Trophoblast cell (in vitro differentiated cells and primary cell): Measurements from ENCODE around the gene RETREG3.
A peak's percentile ranks its signal among the peaks of the same experiment; 100 is the strongest.
"Not testable (repeated sequence)": the region's sequence is repeated elsewhere in the genome, so short reads cannot be mapped to it uniquely, and the experiment has no call there.

Source experiments
- DNase-seq, 2 donors: peaks; one replicate each; pipeline ENCODE4 v3.0.0-alpha.2; 2016
- H2AFZ ChIP-seq: 2 replicates; pipeline ENCODE4 v1.6.1; 2013; ENCODE audit warnings: low read length, moderate library complexity, mild to moderate bottlenecking; ENCODE audit not compliant: insufficient read depth, poor library complexity
- H2AK5ac ChIP-seq: 2 replicates; pipeline ENCODE4 v1.6.1; 2013; ENCODE audit warnings: mild to moderate bottlenecking, low read length
- H2BK120ac ChIP-seq: 2 replicates; pipeline ENCODE4 v1.6.1; 2013; ENCODE audit warnings: low read length, mild to moderate bottlenecking, moderate library complexity; ENCODE audit not compliant: insufficient read depth, poor library complexity
- H2BK12ac ChIP-seq: 2 replicates; pipeline ENCODE4 v1.6.1; 2013; ENCODE audit warnings: mild to moderate bottlenecking, low read length, moderate library complexity
- H2BK5ac ChIP-seq: 2 replicates; pipeline ENCODE4 v1.6.1; 2013; ENCODE audit warnings: low read length, low read depth, moderate library complexity, mild to moderate bottlenecking; ENCODE audit not compliant: poor library complexity
- H3K14ac ChIP-seq: 2 replicates; pipeline ENCODE4 v1.6.1; 2013; ENCODE audit warnings: mild to moderate bottlenecking, low read length
- H3K18ac ChIP-seq: 2 replicates; pipeline ENCODE4 v1.6.1; 2013; ENCODE audit warnings: mild to moderate bottlenecking, low read length
- H3K23ac ChIP-seq: 2 replicates; pipeline ENCODE4 v1.6.1; 2013; ENCODE audit warnings: low read length
- H3K27ac ChIP-seq: 2 replicates; pipeline ENCODE4 v1.5.1; 2013; ENCODE audit warnings: low read depth, mild to moderate bottlenecking, inconsistent platforms, low read length, moderate library complexity
- H3K27me3 ChIP-seq: 2 replicates; pipeline ENCODE4 v1.6.1; 2013; ENCODE audit warnings: inconsistent platforms, mild to moderate bottlenecking, low read length, moderate library complexity; ENCODE audit not compliant: insufficient read depth
- H3K36me3 ChIP-seq, 2 experiments: 1 replicate in 1 of 2; 2 replicates in 1 of 2; pipeline ENCODE4 v1.6.1; 2013; ENCODE audit warnings: low read length in 2 of 2, mild to moderate bottlenecking in 2 of 2, moderate library complexity in 1 of 2; ENCODE audit not compliant: insufficient read depth in 2 of 2, control insufficient read depth in 1 of 2
- H3K4ac ChIP-seq: 2 replicates; pipeline ENCODE4 v1.6.1; 2013; ENCODE audit warnings: low read depth, mild to moderate bottlenecking, low read length, moderate library complexity
- H3K4me1 ChIP-seq, 2 experiments: 1 replicate in 1 of 2; 2 replicates in 1 of 2; pipeline ENCODE4 v1.6.1; 2013; ENCODE audit warnings: low read length in 2 of 2, mild to moderate bottlenecking in 2 of 2, moderate library complexity in 1 of 2; ENCODE audit not compliant: insufficient read depth in 2 of 2, control insufficient read depth in 1 of 2
- H3K4me2 ChIP-seq: 2 replicates; pipeline ENCODE4 v1.6.1; 2013; ENCODE audit warnings: inconsistent platforms, mild to moderate bottlenecking, low read length, moderate library complexity
- H3K4me3 ChIP-seq: 2 replicates; pipeline ENCODE4 v1.5.1; 2013; ENCODE audit warnings: mild to moderate bottlenecking, low read depth, low read length, inconsistent platforms
- H3K79me1 ChIP-seq: one replicate; pipeline ENCODE4 v1.6.1; 2013; ENCODE audit warnings: low read length
- H3K79me2 ChIP-seq: 2 replicates; pipeline ENCODE4 v1.6.1; 2013; ENCODE audit warnings: low read length, mild to moderate bottlenecking; ENCODE audit not compliant: control insufficient read depth, insufficient read depth, poor library complexity
- H3K9ac ChIP-seq: 2 replicates; pipeline ENCODE4 v1.6.1; 2013; ENCODE audit warnings: mild to moderate bottlenecking, low read length
- H3K9me3 ChIP-seq: 2 replicates; pipeline ENCODE4 v1.6.1; 2013; ENCODE audit warnings: low read depth, mild to moderate bottlenecking, control low read depth, inconsistent platforms, low read length; ENCODE audit not compliant: insufficient read depth
- H4K12ac ChIP-seq: 2 replicates; pipeline ENCODE4 v1.6.1; 2013; ENCODE audit warnings: low read depth, mild to moderate bottlenecking, low read length, moderate library complexity
- H4K8ac ChIP-seq: 2 replicates; pipeline ENCODE4 v1.6.1; 2013; ENCODE audit warnings: low read depth, mild to moderate bottlenecking, low read length, moderate library complexity
- H4K91ac ChIP-seq: one replicate; pipeline ENCODE4 v1.6.1; 2013; ENCODE audit warnings: low read depth, mild to moderate bottlenecking, low read length, moderate library complexity
- WGBS: extraction: QIAGEN DNeasy Blood & Tissue Kit; methylation state at CpG from one replicate; pipeline ENCODE4 v1.1.7; 2013; ENCODE audit warnings: missing lambda C conversion rate; ENCODE audit not compliant: insufficient read length, insufficient coverage; ENCODE audit errors: extremely low coverage; 5-methylcytosine and 5-hydroxymethylcytosine counted together

RETREG3 gene

GRCh38 chr17:42617956-42618431 is 8.8 kb upstream of the RETREG3 start:
- H3K4me2 ChIP-seq, result no peak overlapping the region
- peaks cover 20 to 28% of the 10 kb centered on the region in 2 experiments for H3K36me3 ChIP-seq
- no peaks in the 10 kb centered on the region for H3K27me3 ChIP-seq
- H3K79me1 ChIP-seq, result no peaks in the 10 kb centered on the region
- no peak overlapping the region for H3K27ac ChIP-seq
- no peak overlapping the region for H3K4me3 ChIP-seq
- no peak overlapping the region for H3K14ac ChIP-seq
- H3K18ac ChIP-seq, result no peak overlapping the region
- no peak overlapping the region for H2BK120ac ChIP-seq
- H4K91ac ChIP-seq, result no peak overlapping the region
- no peak overlapping the region for H3K23ac ChIP-seq
- WGBS, result no CpG with 5 or more reads among the region's 4 CpGs
- no peaks in the 10 kb centered on the region for H3K79me2 ChIP-seq
- H4K12ac ChIP-seq, result no peak overlapping the region
- no peak overlapping the region for H2AFZ ChIP-seq
- H3K9me3 ChIP-seq, result peaks cover 4% of the 10 kb centered on the region
- H2AK5ac ChIP-seq, result no peak overlapping the region
- H3K4me1 ChIP-seq, result no peaks in the 10 kb centered on the region
- no peak overlapping the region for H3K4ac ChIP-seq
- no peak overlapping the region for H2BK5ac ChIP-seq
- H3K9ac ChIP-seq, result no peak overlapping the region
- H4K8ac ChIP-seq, result no peak overlapping the region
- H2BK12ac ChIP-seq, result no peak overlapping the region
- DNase-seq, result no peak

- no peak overlapping the region for H3K9ac ChIP-seq
- H4K12ac ChIP-seq, result no peak overlapping the region
- H3K27me3 ChIP-seq, result no peaks in the 10 kb centered on the region
- no CpG with 5 or more reads among the region's 17 CpGs for WGBS
- H3K18ac ChIP-seq, result no peak overlapping the region
- no peak overlapping the region for H2BK120ac ChIP-seq
- no peak overlapping the region for H2AFZ ChIP-seq
- no peak overlapping the region for H3K4me3 ChIP-seq
- H4K8ac ChIP-seq, result no peak overlapping the region
- H3K4me1 ChIP-seq, result peaks cover 0 to 2% of the 10 kb centered on the region in 2 experiments
- no peak for DNase-seq
- H3K4ac ChIP-seq, result no peak overlapping the region
- H3K79me1 ChIP-seq, result peaks cover 7% of the 10 kb centered on the region
- no peak overlapping the region for H4K91ac ChIP-seq
- peaks cover 29 to 40% of the 10 kb centered on the region in 2 experiments for H3K36me3 ChIP-seq
- no peak overlapping the region for H3K4me2 ChIP-seq
- H3K79me2 ChIP-seq, result peaks cover 5% of the 10 kb centered on the region
- H2BK5ac ChIP-seq, result no peak overlapping the region
- no peak overlapping the region for H3K23ac ChIP-seq
- H3K9me3 ChIP-seq, result peaks cover 4% of the 10 kb centered on the region
- no peak overlapping the region for H2AK5ac ChIP-seq
- H3K14ac ChIP-seq, result no peak overlapping the region
- no peak overlapping the region for H3K27ac ChIP-seq
- no peak overlapping the region for H2BK12ac ChIP-seq
These were observed 4.6 kb upstream of the RETREG3 start for GRCh38 chr17:42613699-42614295.

- Histone ChIP-seq H3K9me3 (peaks cover 3% of the 10 kb centered on the region), H3K79me1 (peaks cover 8% of the 10 kb centered on the region), H2BK120ac (no peak overlapping the region), H3K14ac (no peak overlapping the region), H3K23ac (no peak overlapping the region), H3K79me2 (peaks cover 8% of the 10 kb centered on the region), H2BK12ac (no peak overlapping the region), H3K4me1 (peaks cover 0 to 5% of the 10 kb centered on the region in 2 experiments), H2AFZ (no peak overlapping the region), H4K12ac (no peak overlapping the region), H3K4me3 (no peak overlapping the region), H3K27me3 (no peaks in the 10 kb centered on the region), H4K8ac (no peak overlapping the region), H3K36me3 (peaks cover 29 to 40% of the 10 kb centered on the region in 2 experiments), H3K4ac (no peak overlapping the region), H2AK5ac (no peak overlapping the region), H3K9ac (no peak overlapping the region), H3K27ac (no peak overlapping the region), H3K4me2 (no peak overlapping the region), H2BK5ac (no peak overlapping the region), H4K91ac (no peak overlapping the region), H3K18ac (no peak overlapping the region)
- DNase-seq, result no peak
- no CpG with 5 or more reads among the region's 4 CpGs for WGBS
These were observed 2.8 kb upstream of the RETREG3 start for GRCh38 chr17:42612013-42612412.

- peak overlapping the region; percentile 72 for H4K91ac ChIP-seq
- H4K8ac ChIP-seq, result peak overlapping the region; percentile 83
These were observed 934 bp upstream of the RETREG3 start for GRCh38 chr17:42609814-42610801.

More at GRCh38 chr17:42609814-42610801, 934 bp upstream of the RETREG3 start:
- DNase-seq, H3K23ac ChIP-seq, H3K9me3 ChIP-seq, H3K27me3 ChIP-seq, H3K79me2 ChIP-seq, H3K79me1 ChIP-seq, H2AK5ac ChIP-seq, H3K4me1 ChIP-seq: not testable (repeated sequence)
- H2BK12ac ChIP-seq, result peak overlapping the region; percentile 10
- peak overlapping the region; percentile 85 for H3K18ac ChIP-seq
- peak overlapping the region; percentile 58 for H2AFZ ChIP-seq
- peaks cover 27 to 32% of the 10 kb centered on the region in 2 experiments for H3K36me3 ChIP-seq
- peak overlapping the region; percentile 97 for H3K9ac ChIP-seq
- peak overlapping the region; percentile 64 for H2BK120ac ChIP-seq
- WGBS, result no CpG with 5 or more reads among the region's 42 CpGs
- peak overlapping the region; percentile 89 for H3K4me3 ChIP-seq
- peak overlapping the region; percentile 79 for H4K12ac ChIP-seq
- peak overlapping the region; percentile 75 for H3K4ac ChIP-seq
- peak overlapping the region; percentile 68 for H3K14ac ChIP-seq
- H3K4me2 ChIP-seq, result peak overlapping the region; percentile 97
- peak overlapping the region; percentile 80 for H3K27ac ChIP-seq
- H2BK5ac ChIP-seq, result peak overlapping the region; percentile 70
